K562 (cell line): Measurements from ENCODE around the gene SLC7A14. TPM values are rescaled to one million over a fixed set of nuclear protein-coding genes. Genes with fewer than 3 reads are reported as not detected.

Experiments used
- ATAC-seq: fragments of 200-7000 bp; cut with Tn5 transposase; 3 replicates; pipeline ENCODE4 v1.9.1; 2020; ENCODE audit warnings: moderate library complexity
- BruUV-seq: library from RNA; stranded (reverse); fragments of 400-500 nt; replicated peaks from 2 replicates; lab custom pipeline; 2021; lab: Mats Ljungman, UMichigan
- CTCF ChIA-PET: fragments of 300-600 bp; formaldehyde crosslinking; extraction: SDS; loops from one replicate; lab custom pipeline; 2021; ENCODE audit warnings: low intra/inter-chr PET ratio; lab: Yijun Ruan, JAX
- POLR2A ChIA-PET: fragments of 300-600, 350-650 bp; sonication (Branson Sonifier 250); formaldehyde crosslinking; extraction: SDS; loops from one replicate; lab custom pipeline; 2021; ENCODE audit warnings: antibody characterized with exemption, inconsistent platforms; lab: Yijun Ruan, JAX
- DNase-seq, 4 experiments: peaks; one replicate each; pipeline versions ENCODE4 v3.0.0 to v3.0.0-alpha.2; 2011 to 2018; ENCODE audit warnings: low spot score in 3 of 4, mixed read lengths in 3 of 4; ENCODE audit errors: extremely low read depth in 1 of 4
- FAIRE-seq: peaks from 2 replicates; lab custom pipeline; 2011; peaks lifted over from hg19 to GRCh38; lab: Jason Lieb, UNC
- H2AFZ ChIP-seq: 2 replicates; pipeline ENCODE4 v1.6.0; 2011; ENCODE audit warnings: low read depth, low read length, control low read depth, inconsistent platforms
- H3K27ac ChIP-seq: fragments of 200-600 bp; 3 replicates; pipeline ENCODE4 v1.8.0; 2011; ENCODE audit warnings: low read depth, mild to moderate bottlenecking, control low read depth, inconsistent platforms, low read length, moderate library complexity, mixed read lengths; ENCODE audit errors: extremely low read depth
- H3K27me3 ChIP-seq, 2 experiments: fragments of 300-600 bp in 1 of 2; 2 replicates in 1 of 2; 3 replicates in 1 of 2; pipeline versions ENCODE4 v1.6.0 to v1.8.0; 2011; ENCODE audit warnings: inconsistent platforms in 2 of 2, low read length in 2 of 2, mild to moderate bottlenecking in 1 of 2, mixed read lengths in 1 of 2, moderate library complexity in 1 of 2; ENCODE audit not compliant: control insufficient read depth in 2 of 2, insufficient read depth in 2 of 2
- H3K36me3 ChIP-seq: fragments of 300-600 bp; 3 replicates; pipeline ENCODE4 v1.8.0; 2011; ENCODE audit warnings: mild to moderate bottlenecking, low read length, inconsistent platforms; ENCODE audit not compliant: control insufficient read depth, insufficient read depth
- H3K4me1 ChIP-seq, 2 experiments: fragments of 200-600 bp in 1 of 2; replicated peaks in 1 of 2; 2 replicates in 1 of 2; 3 replicates in 1 of 2; pipeline versions ENCODE4 v1.5.1 to v1.8.0; 2011; ENCODE audit warnings: inconsistent platforms in 2 of 2, low read length in 2 of 2, mild to moderate bottlenecking in 1 of 2, mixed read lengths in 1 of 2, moderate library complexity in 1 of 2; ENCODE audit not compliant: control insufficient read depth in 2 of 2, insufficient read depth in 2 of 2
- H3K4me2 ChIP-seq: 2 replicates; pipeline ENCODE4 v1.6.1; 2011; ENCODE audit warnings: low read length, control low read depth, inconsistent platforms, mixed read lengths; ENCODE audit not compliant: insufficient read depth
- H3K4me3 ChIP-seq: fragments of 200-600 bp; sonication (generic), shearing (Covaris generic); 2 replicates; pipeline ENCODE4 v1.5.1; 2016; ENCODE audit warnings: control low read depth, inconsistent platforms
- H3K79me2 ChIP-seq: fragments of 200-600 bp; 3 replicates; pipeline ENCODE4 v1.8.0; 2011; ENCODE audit warnings: low read length, inconsistent platforms; ENCODE audit not compliant: control insufficient read depth, insufficient read depth
- H3K9ac ChIP-seq, 2 experiments: 2 replicates each; pipeline versions ENCODE4 v1.6.0 to v1.6.1; 2011; ENCODE audit warnings: low read depth in 2 of 2, low read length in 2 of 2, control low read depth in 1 of 2, inconsistent platforms in 1 of 2, mild to moderate bottlenecking in 1 of 2, mixed read lengths in 1 of 2; ENCODE audit not compliant: insufficient read depth in 1 of 2
- H3K9me1 ChIP-seq: one replicate; pipeline ENCODE4 v1.6.0; 2011; ENCODE audit warnings: inconsistent platforms, mild to moderate bottlenecking, low read length, moderate library complexity; ENCODE audit not compliant: control insufficient read depth, insufficient read depth
- H3K9me3 ChIP-seq: replicated peaks from 2 replicates; pipeline ENCODE4 v1.5.1; 2011; ENCODE audit warnings: low read depth, low read length, inconsistent platforms; ENCODE audit not compliant: control insufficient read depth, insufficient read depth
- H4K20me1 ChIP-seq: replicated peaks from 2 replicates; pipeline ENCODE4 v1.6.1; 2011; ENCODE audit warnings: low read length, inconsistent platforms, mixed read lengths; ENCODE audit not compliant: control insufficient read depth, insufficient read depth
- ADNP ChIP-seq: fragments of 200-800 bp; sonication (Bioruptor generic); IDR thresholded peaks from 2 replicates; pipeline ENCODE4 v1.6.1; 2016; ENCODE audit warnings: missing genetic modification characterization, missing compliant biosample characterization
- BCOR ChIP-seq: fragments of 450-650 bp; IDR thresholded peaks from 2 replicates; pipeline ENCODE4 v1.6.1; 2016
- DMBX1 ChIP-seq: fragments of 250-450 bp; sonication (Bioruptor Pico); IDR thresholded peaks from 2 replicates; pipeline ENCODE4 v1.8.0; 2022; ENCODE audit warnings: inconsistent platforms, mild to moderate bottlenecking, moderate library complexity, borderline replicate concordance
- DPF2 ChIP-seq: fragments of 450-650 bp; IDR thresholded peaks from 2 replicates; pipeline ENCODE4 v1.6.1; 2016
- HDAC2 ChIP-seq: fragments of 450-650 bp; IDR thresholded peaks from 2 replicates; pipeline ENCODE4 v1.6.1; 2016; ENCODE audit warnings: mild to moderate bottlenecking
- KDM1A ChIP-seq, 2 experiments: fragments of 450-650 bp; IDR thresholded peaks; 2 replicates each; pipeline ENCODE4 v1.6.1; 2016; ENCODE audit warnings: mild to moderate bottlenecking in 2 of 2
- MAZ ChIP-seq, 2 experiments: fragments of 450-650 bp in 1 of 2; sonication (generic) in 1 of 2; formaldehyde crosslinking; IDR thresholded peaks in 1 of 2; conservative IDR thresholded peaks in 1 of 2; 2 replicates each; pipeline versions ENCODE4 v1.4.0 to v1.5.0; 2020; ENCODE audit warnings: mild to moderate bottlenecking in 1 of 2, missing genetic modification reagents in 1 of 2
- NKRF ChIP-seq: fragments of 450-650 bp; IDR thresholded peaks from 2 replicates; pipeline ENCODE4 v1.6.1; 2016; ENCODE audit warnings: borderline replicate concordance
- SMAD4 ChIP-seq: fragments of 250-450 bp; sonication (Bioruptor Pico); conservative IDR thresholded peaks from 2 replicates; pipeline ENCODE4 v1.8.0; 2021; ENCODE audit warnings: inconsistent platforms, mild to moderate bottlenecking, moderate library complexity
- ZC3H11A ChIP-seq: IDR thresholded peaks from 2 replicates; pipeline ENCODE4 v1.6.1; 2012; ENCODE audit warnings: low read depth, low read length, improper control_type of control experiment
- ZFP36 ChIP-seq: fragments of 150-350 bp; IDR thresholded peaks from 2 replicates; pipeline ENCODE4 v1.6.1; 2018; ENCODE audit warnings: low read length, low read depth; ENCODE audit not compliant: partially characterized antibody
- ZKSCAN1 ChIP-seq: fragments of 150-350 bp; IDR thresholded peaks from 2 replicates; pipeline ENCODE4 v1.6.1; 2016; ENCODE audit warnings: low read depth, low read length
- ZNF583 ChIP-seq: fragments of 250-450 bp; sonication (Bioruptor Pico); IDR thresholded peaks from 2 replicates; pipeline ENCODE4 v1.4.0; 2020
- WGBS: fragments of 100-300 bp; shearing (Covaris generic); methylation state at CpG from one replicate; pipeline ENCODE4 v1.1.6; 2016; ENCODE audit warnings: low coverage, mixed read lengths; ENCODE audit not compliant: insufficient coverage; ENCODE audit errors: missing lambda C conversion rate; 5-methylcytosine and 5-hydroxymethylcytosine counted together
- in situ Hi-C: fragments of 300-500 bp; cut with MboI; formaldehyde crosslinking; loops from 4 replicates; pipeline ENCODE4 v1.15.0; 2018; ENCODE audit warnings: inconsistent platforms, mixed read lengths
- intact Hi-C: fragments of 100-400 bp; cut with micrococcal nuclease; formaldehyde crosslinking; loops from 2 replicates; pipeline ENCODE4 v1.14.2; 2022
- polyA plus RNA-seq, 8 experiments: library from polyadenylated mRNA; depleted of rRNA in 4 of 8; stranded (reverse) in 5 of 8; unstranded in 3 of 8; fragments of >200 nt; fragmentation: Nextera tagmentation in 2 of 8; fragmentation: Illumina TruSeq in 1 of 8; extraction: Ambion mirVana in 2 of 8; extraction: Trizol in 1 of 8; gene quantifications; 2 replicates each; pipeline versions ENCODE4 v1.2.1 to v1.2.3, GENCODE V29; 2011 to 2014; ENCODE audit warnings: inconsistent platforms in 1 of 8, missing spikeins in 1 of 8
- total RNA-seq, 7 experiments: library from RNA; depleted of rRNA in 6 of 7; stranded (reverse); fragments of >200 nt in 6 of 7; fragmentation: Illumina TruSeq in 2 of 7; extraction: Trizol in 2 of 7; gene quantifications; 2 replicates each; pipeline versions ENCODE4 v1.2.1 to v1.2.3, GENCODE V29; 2011 to 2021; ENCODE audit warnings: low replicate concordance in 1 of 7

Gene SLC7A14
- total and polyA plus RNA-seq, 9 of the 15 experiments (the other 6 are each of a cell fraction or from before 2014, with no cell fraction given), result not detected

- FAIRE-seq (no peak), DNase-seq (peak in 1 of 4 experiments; percentile 26), ATAC-seq (peak; percentile 15; the same call in 2 of the 3 replicates)
- POLR2A ChIA-PET, result interaction anchor here (0.6 kb wide), 1 partner anchor 427 kb away, joined by 3 read pairs; no protein-coding TSS in a partner anchor
- no TSS peak for BruUV-seq
- H3K36me3 ChIP-seq, result no peaks in the 10 kb centered on the region
- CTCF ChIA-PET, result no interaction called here
- H3K9ac ChIP-seq, result 0 out of 4 replicates have a peak overlapping the region, but pooled peaks of 1 of the 2 experiments have one; percentile 29
- H3K27me3 ChIP-seq, result no peaks in the 10 kb centered on the region
- peak overlapping the region; percentile 97 for H2AFZ ChIP-seq
- WGBS, result 49% methylated on average over 2 of the region's 2 CpGs
- H3K9me3 ChIP-seq, result no peaks in the 10 kb centered on the region
- peak overlapping the region; percentile 49; the same call in 1 of the 2 replicates for H3K4me2 ChIP-seq
- H3K9me1 ChIP-seq, result no peaks in the 10 kb centered on the region
- H3K79me2 ChIP-seq, result no peaks in the 10 kb centered on the region
- no peak overlapping the region for H3K4me3 ChIP-seq
- H3K4me1 ChIP-seq, result peaks cover 7 to 15% of the 10 kb centered on the region in 2 experiments; a peak in 4 of 5 replicates
- in situ Hi-C loops, result loop anchor here (10.0 kb wide), 1 partner anchor 268 kb away; no protein-coding TSS in a partner anchor
- H3K27ac ChIP-seq, result peak overlapping the region; percentile 40; the same call in 1 of the 3 replicates
- intact Hi-C loops, result loop anchor here (5.0 kb wide), 1 partner anchor 71 kb away; no protein-coding TSS in a partner anchor
- H4K20me1 ChIP-seq, result no peaks in the 10 kb centered on the region
- peak in 1 of 2 experiments; percentile 39; a peak in 1 of 4 replicates for TF ChIP-seq KDM1A (IDR thresholded peaks at IDR 0.05)
- TF ChIP-seq SMAD4, result no peak
- peak; percentile 69 for TF ChIP-seq ZFP36
- TF ChIP-seq NKRF, result no peak
- no peak for TF ChIP-seq ZC3H11A
- TF ChIP-seq DPF2, result peak; percentile 22; the same call in 1 of the 2 replicates
- TF ChIP-seq MAZ (CRISPR knock-in tag; conservative IDR thresholded peaks at IDR 0.05 in 1 of 2, IDR thresholded peaks at IDR 0.05 in 1 of 2), result 0 out of 4 replicates have a peak, but pooled peaks of 1 of the 2 experiments have one; percentile 15
- TF ChIP-seq ZNF583, result no peak
- TF ChIP-seq ADNP (tag), result 0 out of 2 replicates have a peak, but pooled peaks have one; percentile 63
- no peak for TF ChIP-seq ZKSCAN1
- peak; percentile 40; the same call in 1 of the 2 replicates for TF ChIP-seq BCOR
- TF ChIP-seq DMBX1 (CRISPR knock-in tag), result no peak
- TF ChIP-seq HDAC2, result peak; percentile 19; the same call in 1 of the 2 replicates
Observed at GRCh38 chr3:170426240-170426797, 159.6 kb downstream of the SLC7A14 start.
